ENCODE measurements around the gene TSPO2. TPM values are rescaled to one million over a fixed set of nuclear protein-coding genes. Genes with fewer than 3 reads are reported as not detected.

TSPO2 gene
- total RNA-seq, 1 donor from 2014 or later: not detected

DNA sequence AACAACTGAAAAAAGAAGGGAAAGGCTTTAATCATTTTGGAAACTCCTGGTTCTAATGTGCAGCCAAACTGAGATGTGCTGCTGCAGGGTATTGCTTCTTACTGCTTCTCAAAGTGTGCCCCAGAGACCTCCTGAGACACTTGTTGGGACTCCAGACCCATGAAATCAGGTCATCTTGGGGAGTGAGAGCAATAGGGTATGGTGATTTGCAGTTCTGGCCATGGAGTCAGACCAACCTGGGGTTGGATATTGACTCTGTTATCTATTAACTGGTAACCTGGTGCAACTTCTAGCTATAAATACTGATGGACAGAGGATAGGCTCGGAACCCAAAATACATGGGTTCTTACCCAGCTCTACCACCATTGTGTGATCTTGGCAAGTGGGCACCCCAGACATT is 3.8 kb downstream of the TSPO2 start:
- H3K4me1 Mint-ChIP-seq: peaks cover 8% of the 10 kb centered on the region
- Histone ChIP-seq H2AFZ (replicated peaks) (no peak overlapping the region), H3K79me2 (ENCODE audit: low read depth) (no peaks in the 10 kb centered on the region), H3K9ac (no peak overlapping the region), H3F3A (ENCODE audit: low read depth) (no peaks in the 10 kb centered on the region), H3K4me2 (no peak overlapping the region), H3K36me3 (no peaks in the 10 kb centered on the region), H3K9me3 (ENCODE audit: low read depth) (no peaks in the 10 kb centered on the region), H3K27ac (no peak overlapping the region), H3K4me3 (no peak overlapping the region), H3K4me1 (peaks cover 7% of the 10 kb centered on the region), H3K27me3 (no peaks in the 10 kb centered on the region), H4K20me1 (ENCODE audit: low read depth) (no peaks in the 10 kb centered on the region)
- no peaks in the 10 kb centered on the region for H3K9me3 Mint-ChIP-seq
- H3K27ac Mint-ChIP-seq: no peak overlapping the region
- H3K36me3 Mint-ChIP-seq: no peaks in the 10 kb centered on the region
- no peak for DNase-seq (ENCODE audit: low spot score)
- H3K27me3 Mint-ChIP-seq (ENCODE audit: insufficient read depth, low read depth): peaks cover 5% of the 10 kb centered on the region
- TF ChIP-seq, protein P1, sequence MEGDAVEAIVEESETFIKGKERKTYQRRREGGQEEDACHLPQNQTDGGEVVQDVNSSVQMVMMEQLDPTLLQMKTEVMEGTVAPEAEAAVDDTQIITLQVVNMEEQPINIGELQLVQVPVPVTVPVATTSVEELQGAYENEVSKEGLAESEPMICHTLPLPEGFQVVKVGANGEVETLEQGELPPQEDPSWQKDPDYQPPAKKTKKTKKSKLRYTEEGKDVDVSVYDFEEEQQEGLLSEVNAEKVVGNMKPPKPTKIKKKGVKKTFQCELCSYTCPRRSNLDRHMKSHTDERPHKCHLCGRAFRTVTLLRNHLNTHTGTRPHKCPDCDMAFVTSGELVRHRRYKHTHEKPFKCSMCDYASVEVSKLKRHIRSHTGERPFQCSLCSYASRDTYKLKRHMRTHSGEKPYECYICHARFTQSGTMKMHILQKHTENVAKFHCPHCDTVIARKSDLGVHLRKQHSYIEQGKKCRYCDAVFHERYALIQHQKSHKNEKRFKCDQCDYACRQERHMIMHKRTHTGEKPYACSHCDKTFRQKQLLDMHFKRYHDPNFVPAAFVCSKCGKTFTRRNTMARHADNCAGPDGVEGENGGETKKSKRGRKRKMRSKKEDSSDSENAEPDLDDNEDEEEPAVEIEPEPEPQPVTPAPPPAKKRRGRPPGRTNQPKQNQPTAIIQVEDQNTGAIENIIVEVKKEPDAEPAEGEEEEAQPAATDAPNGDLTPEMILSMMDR (IDR thresholded peaks at IDR 0.05): no peak
- TF ChIP-seq EZH2 (IDR thresholded peaks at IDR 0.05): no peak
- TF ChIP-seq EZH2phosphoT487 (IDR thresholded peaks at IDR 0.05): no peak
- H3K4me3 Mint-ChIP-seq: no peak overlapping the region

DNA sequence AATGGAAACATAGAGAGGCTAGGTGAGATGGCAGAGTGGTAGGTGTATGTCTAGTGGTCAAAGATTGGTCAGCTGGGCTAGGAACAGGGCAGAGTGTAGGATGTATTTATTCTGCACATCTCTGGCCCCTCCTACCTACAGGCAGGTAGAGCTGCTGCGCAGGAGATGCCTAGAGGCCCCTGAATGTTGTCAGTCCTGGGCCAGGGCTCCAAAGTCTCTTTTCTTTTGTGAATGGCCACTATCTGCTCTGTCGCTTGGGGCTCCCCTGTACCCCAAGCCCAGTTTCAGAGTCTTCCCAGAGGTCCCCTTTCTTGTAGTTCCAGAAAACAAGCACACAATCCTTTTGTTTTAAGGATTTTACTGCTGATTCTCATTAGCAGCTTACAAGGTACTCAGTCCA is 5.0 kb downstream of the TSPO2 start:
- no peaks in the 10 kb centered on the region for H3F3A ChIP-seq (ENCODE audit: low read depth)
- no peak overlapping the region for H3K4me2 ChIP-seq
- peaks cover 7% of the 10 kb centered on the region for H3K4me1 ChIP-seq
- H2AFZ ChIP-seq (replicated peaks): no peak overlapping the region
- no peak for TF ChIP-seq EZH2phosphoT487 (IDR thresholded peaks at IDR 0.05)
- TF ChIP-seq EZH2 (IDR thresholded peaks at IDR 0.05): no peak
- TF ChIP-seq, protein P1 (IDR thresholded peaks at IDR 0.05): no peak
- H3K36me3 ChIP-seq: no peaks in the 10 kb centered on the region
- H3K27me3 Mint-ChIP-seq (ENCODE audit: insufficient read depth, low read depth): peaks cover 2% of the 10 kb centered on the region
- no peaks in the 10 kb centered on the region for H3K27me3 ChIP-seq
- no peaks in the 10 kb centered on the region for H3K36me3 Mint-ChIP-seq
- no peaks in the 10 kb centered on the region for H4K20me1 ChIP-seq (ENCODE audit: low read depth)
- no peak for DNase-seq (ENCODE audit: low spot score)
- no peaks in the 10 kb centered on the region for H3K9me3 Mint-ChIP-seq
- no peaks in the 10 kb centered on the region for H3K9me3 ChIP-seq (ENCODE audit: low read depth)
- H3K27ac ChIP-seq: no peak overlapping the region
- H3K79me2 ChIP-seq (ENCODE audit: low read depth): no peaks in the 10 kb centered on the region
- H3K27ac Mint-ChIP-seq: no peak overlapping the region
- H3K9ac ChIP-seq: no peak overlapping the region
- no peak overlapping the region for H3K4me3 ChIP-seq
- peaks cover 8% of the 10 kb centered on the region for H3K4me1 Mint-ChIP-seq
- no peak overlapping the region for H3K4me3 Mint-ChIP-seq

DNA sequence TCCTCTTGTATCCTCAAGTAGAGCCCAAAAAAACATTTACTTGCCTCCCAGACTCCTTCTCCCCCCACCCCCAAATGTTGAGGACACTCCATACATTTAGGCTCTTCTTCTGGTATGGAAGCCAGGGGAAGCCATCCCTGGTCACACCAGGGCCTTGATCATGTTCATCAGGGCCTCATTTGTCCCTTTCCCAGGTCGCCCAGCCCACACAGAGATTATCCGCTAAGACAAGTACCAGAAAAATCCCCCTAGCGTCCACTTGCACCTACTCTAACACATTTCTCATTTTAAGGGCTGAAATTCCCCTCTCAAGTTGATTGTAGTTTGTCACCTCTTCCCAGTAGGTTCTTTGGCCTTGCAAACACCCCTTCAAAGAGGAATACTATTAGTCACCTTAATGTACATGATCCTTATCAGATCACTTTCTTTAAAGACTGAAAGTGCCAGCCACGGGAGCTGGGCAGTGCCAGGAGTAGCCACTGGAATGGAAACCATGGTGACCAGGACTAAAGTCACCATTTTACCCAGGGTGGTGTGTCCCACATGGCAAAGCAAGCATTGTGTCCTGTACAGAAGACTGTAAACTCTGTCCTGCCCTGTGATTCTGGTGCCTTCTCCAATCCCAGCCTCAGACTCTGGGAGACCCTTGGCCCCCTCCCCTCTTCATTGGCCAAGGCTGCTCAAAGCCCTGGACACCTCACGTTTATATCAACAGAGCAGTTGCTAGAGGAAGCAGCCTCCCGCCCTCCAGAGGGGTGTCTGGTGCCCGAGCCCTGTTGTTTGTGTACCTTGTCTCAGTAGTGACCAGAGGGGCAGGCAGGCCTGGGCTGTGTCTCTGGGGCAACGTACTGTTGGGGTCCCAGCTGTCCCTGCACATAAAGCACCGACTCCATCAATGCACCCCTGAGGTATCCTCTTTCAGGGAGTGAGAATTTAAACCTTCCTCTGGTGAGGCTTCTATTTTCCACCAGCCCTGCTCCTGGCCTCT is 5.8 kb downstream of the TSPO2 start:
- H3K36me3 Mint-ChIP-seq: no peaks in the 10 kb centered on the region
- Histone ChIP-seq H3K27me3 (no peaks in the 10 kb centered on the region), H3F3A (ENCODE audit: low read depth) (no peaks in the 10 kb centered on the region), H3K27ac (no peak overlapping the region), H2AFZ (replicated peaks) (no peak overlapping the region), H3K9ac (no peak overlapping the region), H3K4me3 (no peak overlapping the region), H3K36me3 (no peaks in the 10 kb centered on the region), H4K20me1 (ENCODE audit: low read depth) (no peaks in the 10 kb centered on the region), H3K79me2 (ENCODE audit: low read depth) (no peaks in the 10 kb centered on the region), H3K9me3 (ENCODE audit: low read depth) (no peaks in the 10 kb centered on the region), H3K4me1 (peaks cover 12% of the 10 kb centered on the region), H3K4me2 (no peak overlapping the region)
- no peak overlapping the region for H3K4me3 Mint-ChIP-seq
- H3K27me3 Mint-ChIP-seq (ENCODE audit: insufficient read depth, low read depth): peaks cover 2% of the 10 kb centered on the region
- no peaks in the 10 kb centered on the region for H3K9me3 Mint-ChIP-seq
- H3K4me1 Mint-ChIP-seq: peaks cover 8% of the 10 kb centered on the region
- TF ChIP-seq, protein P1 (IDR thresholded peaks at IDR 0.05): no peak
- TF ChIP-seq EZH2phosphoT487 (IDR thresholded peaks at IDR 0.05): no peak
- TF ChIP-seq EZH2 (IDR thresholded peaks at IDR 0.05): no peak
- H3K27ac Mint-ChIP-seq: no peak overlapping the region
- DNase-seq (ENCODE audit: low spot score): no peak

Data from neural progenitor cell (in vitro differentiated cells).